Measurements from ENCODE around the gene LELP1. TPM values are rescaled to one million over a fixed set of nuclear protein-coding genes. Genes with fewer than 3 reads are reported as not detected.

LELP1 gene
- total RNA-seq, 4 donors from 2014 or later: not detected

DNA sequence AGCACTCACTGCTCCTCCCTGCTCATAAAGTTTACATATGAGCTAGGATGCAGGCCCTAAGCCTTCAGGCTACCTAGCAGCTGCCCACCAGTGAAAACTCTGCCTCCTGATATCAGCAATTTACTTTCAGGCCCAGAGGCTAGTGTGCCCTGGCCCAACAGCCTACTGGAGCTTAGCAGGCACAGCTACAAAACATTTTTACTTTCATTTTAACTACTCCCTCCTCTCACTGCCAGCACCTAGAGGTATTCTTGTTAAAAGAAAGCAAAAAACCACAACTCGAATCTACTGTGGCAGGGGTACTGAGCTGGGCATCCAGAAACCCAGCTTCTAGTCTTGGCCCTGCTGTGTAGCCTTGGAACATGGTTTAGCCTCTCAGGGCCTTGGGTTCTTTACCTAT is 50.5 kb downstream of the LELP1 start:
- H3K27me3 ChIP-seq: peaks cover 6% of the 10 kb centered on the region
- no peak overlapping the region for H3K27ac ChIP-seq
- no peaks in the 10 kb centered on the region for H3K4me1 ChIP-seq
- in situ Hi-C loops (cut with MboI; ENCODE audit: low pct_ligation_motif_present in 1 of 4, low pct_unique_long_range_greater_than_20kb in 1 of 4, low sequenced_read_pairs in 3 of 4): no loop called here
- TF ChIP-seq, protein P1, sequence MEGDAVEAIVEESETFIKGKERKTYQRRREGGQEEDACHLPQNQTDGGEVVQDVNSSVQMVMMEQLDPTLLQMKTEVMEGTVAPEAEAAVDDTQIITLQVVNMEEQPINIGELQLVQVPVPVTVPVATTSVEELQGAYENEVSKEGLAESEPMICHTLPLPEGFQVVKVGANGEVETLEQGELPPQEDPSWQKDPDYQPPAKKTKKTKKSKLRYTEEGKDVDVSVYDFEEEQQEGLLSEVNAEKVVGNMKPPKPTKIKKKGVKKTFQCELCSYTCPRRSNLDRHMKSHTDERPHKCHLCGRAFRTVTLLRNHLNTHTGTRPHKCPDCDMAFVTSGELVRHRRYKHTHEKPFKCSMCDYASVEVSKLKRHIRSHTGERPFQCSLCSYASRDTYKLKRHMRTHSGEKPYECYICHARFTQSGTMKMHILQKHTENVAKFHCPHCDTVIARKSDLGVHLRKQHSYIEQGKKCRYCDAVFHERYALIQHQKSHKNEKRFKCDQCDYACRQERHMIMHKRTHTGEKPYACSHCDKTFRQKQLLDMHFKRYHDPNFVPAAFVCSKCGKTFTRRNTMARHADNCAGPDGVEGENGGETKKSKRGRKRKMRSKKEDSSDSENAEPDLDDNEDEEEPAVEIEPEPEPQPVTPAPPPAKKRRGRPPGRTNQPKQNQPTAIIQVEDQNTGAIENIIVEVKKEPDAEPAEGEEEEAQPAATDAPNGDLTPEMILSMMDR (IDR thresholded peaks at IDR 0.05): no peak
- TF ChIP-seq POLR2AphosphoS5 (IDR thresholded peaks at IDR 0.05): no peak
- TF ChIP-seq POLR2A (IDR thresholded peaks at IDR 0.05): no peak
- no peak for TF ChIP-seq EP300 (IDR thresholded peaks at IDR 0.05; ENCODE audit: low read depth)
- H3K36me3 ChIP-seq: no peaks in the 10 kb centered on the region
- H3K9me3 ChIP-seq: no peaks in the 10 kb centered on the region
- H3K4me3 ChIP-seq: no peak overlapping the region
- DNase-seq: no peak
- intact Hi-C loops (cut with DNase I; ENCODE audit: low total_unique reads): no loop called here
- WGBS, 2 donors (ENCODE audit: low coverage in 1 of 2): 35 to 50% methylated on average over 1 of the region's 1 CpG

Other genes starting within 250 kb of the LELP1 start
- gene SPRR4, start 232.8 kb upstream of the LELP1 start, total RNA-seq: not detected
- not detected for gene SPRR1A, start 219.3 kb upstream of the LELP1 start, total RNA-seq
- gene SPRR3, start 201.7 kb upstream of the LELP1 start, total RNA-seq: not detected
- not detected for gene SPRR1B, start 172.2 kb upstream of the LELP1 start, total RNA-seq
- not detected for gene SPRR2D, start 162.3 kb upstream of the LELP1 start, total RNA-seq
- gene SPRR2A, start 145.9 kb upstream of the LELP1 start, total RNA-seq: not detected
- not detected for gene SPRR2B, start 131.8 kb upstream of the LELP1 start, total RNA-seq
- gene SPRR2E, start 108.9 kb upstream of the LELP1 start, total RNA-seq: not detected
- not detected for gene SPRR2F, start 89.9 kb upstream of the LELP1 start, total RNA-seq
- gene SPRR2G, start 52.5 kb upstream of the LELP1 start, total RNA-seq: not detected
- gene PRR9, start 14.2 kb downstream of the LELP1 start, total RNA-seq: not detected
- gene LORICRIN, start 56.3 kb downstream of the LELP1 start, total RNA-seq: not detected
- gene PGLYRP3, start 109.5 kb downstream of the LELP1 start, total RNA-seq: not detected
- gene PGLYRP4, start 145.4 kb downstream of the LELP1 start, total RNA-seq: not detected
- 10 to 100 TPM; 24.0 to 99.0 (median 34.3) TPM for gene S100A9, start 154.4 kb downstream of the LELP1 start, total RNA-seq
- not detected for gene S100A12, start 172.2 kb downstream of the LELP1 start, total RNA-seq
- 1 to 10 TPM in 2 of 4 donors, not detected in 2; 1.6 to 7.4 TPM for gene S100A8, start 187.6 kb downstream of the LELP1 start, total RNA-seq
- gene S100A7A, start 213.1 kb downstream of the LELP1 start, total RNA-seq: not detected

All from transverse colon (tissue), 4 donors.